AG04449 (cell line): ENCODE data around the gene SNX4.

Experiments used
- CTCF ChIA-PET: fragments of 350-600 bp; formaldehyde crosslinking; extraction: SDS; loops from one replicate; lab custom pipeline; 2021; ENCODE audit warnings: antibody characterized with exemption; lab: Yijun Ruan, JAX
- POLR2A ChIA-PET: fragments of 400-600, 350-600 bp; formaldehyde crosslinking; extraction: SDS; loops from one replicate; lab custom pipeline; 2020; ENCODE audit warnings: antibody characterized with exemption, inconsistent platforms; lab: Yijun Ruan, JAX
- DNase-seq: peaks from one replicate; pipeline ENCODE4 v3.0.0-alpha.2; 2010; ENCODE audit warnings: low read depth, low spot score
- H3K4me3 ChIP-seq: 2 replicates; pipeline ENCODE4 v1.5.1; 2011; ENCODE audit warnings: low read depth, mild to moderate bottlenecking, control low read depth, low read length
- CTCF ChIP-seq: IDR thresholded peaks from one replicate; pipeline ENCODE4 v1.5.1; 2011; ENCODE audit warnings: mild to moderate bottlenecking, moderate library complexity, low read length, control low read depth, inconsistent platforms; ENCODE audit not compliant: insufficient read depth; ENCODE audit errors: missing control alignments

Gene SNX4

GRCh38 chr3:125515421-125515820 is 4.6 kb downstream of the SNX4 start:
- POLR2A ChIA-PET, result no interaction called here

GRCh38 chr3:125513490-125514115 is 6.4 kb downstream of the SNX4 start:
- DNase-seq, result no peak
- TF ChIP-seq CTCF, result no peak
- ChIA-PET CTCF (interaction anchor here (1.9 kb wide), 1 partner anchor 71 kb away, joined by 7 read pairs; no protein-coding TSS in a partner anchor), POLR2A (interaction anchor here (0.7 kb wide), 1 partner anchor 352 kb away, joined by 3 read pairs; no protein-coding TSS in a partner anchor)
- no peak overlapping the region for H3K4me3 ChIP-seq

More at GRCh38 chr3:125515421-125515820, 4.6 kb downstream of the SNX4 start:
- no peak overlapping the region for H3K4me3 ChIP-seq
- no peak for DNase-seq
- CTCF ChIA-PET, result no interaction called here
- TF ChIP-seq CTCF, result no peak

GRCh38 chr3:125512135-125512920 is 7.7 kb downstream of the SNX4 start:
- TF ChIP-seq CTCF, result no peak
- CTCF ChIA-PET, result interaction anchor here (0.7 to 1.9 kb wide), 4 partner anchors 9 to 624 kb away, joined by 3 to 7 read pairs (median 3); no protein-coding TSS in a partner anchor
- POLR2A ChIA-PET, result interaction anchor here (0.6 to 0.7 kb wide), 2 partner anchors 11 to 28 kb away, joined by 3 read pairs; no protein-coding TSS in a partner anchor
- no peak for DNase-seq
- H3K4me3 ChIP-seq, result no peak overlapping the region

- TF ChIP-seq CTCF, result no peak
- ChIA-PET POLR2A (interaction anchor here (0.6 to 0.7 kb wide), 2 partner anchors 10 to 29 kb away, joined by 3 read pairs; no protein-coding TSS in a partner anchor), CTCF (interaction anchor here (0.7 to 1.9 kb wide), 4 partner anchors 8 to 623 kb away, joined by 3 to 7 read pairs (median 3); no protein-coding TSS in a partner anchor)
- DNase-seq, result no peak
- H3K4me3 ChIP-seq, result no peak overlapping the region
Measured at GRCh38 chr3:125511420-125512118, 8.4 kb downstream of the SNX4 start.

GRCh38 chr3:125507128-125507527 is 12.9 kb downstream of the SNX4 start:
- H3K4me3 ChIP-seq, result no peak overlapping the region
- no peak for DNase-seq
- TF ChIP-seq CTCF, result no peak
- ChIA-PET POLR2A (no interaction called here), CTCF (interaction anchor here (0.9 to 2.0 kb wide), 2 partner anchors 13 to 79 kb away, joined by 3 to 7 read pairs; partner anchors contain the start of gene SNX4)
